Liver (tissue), 9 donors: Measurements from ENCODE around the gene BRI3. TPM values are rescaled to one million over a fixed set of nuclear protein-coding genes. Genes with fewer than 3 reads are reported as not detected.

Experiments
- DNase-seq: peaks from one replicate; pipeline ENCODE4 v3.0.0-alpha.2; 2017; ENCODE audit warnings: low spot score
- H3K27ac ChIP-seq, 2 donors: one replicate each; pipeline ENCODE4 v1.7.0; 2013; ENCODE audit warnings: inconsistent platforms in 2 of 2, low read length in 2 of 2, control low read depth in 1 of 2, low read depth in 1 of 2, mild to moderate bottlenecking in 1 of 2
- H3K27me3 ChIP-seq, 4 donors: one replicate each; pipeline versions ENCODE4 v1.6.1 to v1.7.0; 2013; ENCODE audit warnings: low read length in 3 of 4, inconsistent platforms in 1 of 4, mild to moderate bottlenecking in 1 of 4, moderate library complexity in 1 of 4; ENCODE audit not compliant: control insufficient read depth in 4 of 4, insufficient read depth in 4 of 4
- H3K36me3 ChIP-seq, 4 donors: one replicate each; pipeline versions ENCODE4 v1.6.1 to v1.7.0; 2013; ENCODE audit warnings: low read length in 3 of 4, mild to moderate bottlenecking in 3 of 4, low read depth in 1 of 4, moderate library complexity in 1 of 4; ENCODE audit not compliant: control insufficient read depth in 4 of 4, insufficient read depth in 3 of 4
- H3K4me1 ChIP-seq, 4 donors: one replicate each; pipeline versions ENCODE4 v1.6.1 to v1.7.0; 2013; ENCODE audit warnings: low read length in 3 of 4, mild to moderate bottlenecking in 3 of 4, moderate library complexity in 1 of 4; ENCODE audit not compliant: control insufficient read depth in 4 of 4, insufficient read depth in 4 of 4
- H3K4me3 ChIP-seq, 3 donors: one replicate each; pipeline versions ENCODE4 v1.6.1 to v1.7.0; 2013; ENCODE audit warnings: low read length in 3 of 3, control low read depth in 1 of 3, low read depth in 1 of 3, mild to moderate bottlenecking in 1 of 3
- H3K9ac ChIP-seq, 2 donors: one replicate each; pipeline ENCODE4 v1.7.0; 2013; ENCODE audit warnings: low read length in 2 of 2, mild to moderate bottlenecking in 2 of 2, moderate library complexity in 2 of 2, control low read depth in 1 of 2, low read depth in 1 of 2
- H3K9me3 ChIP-seq, 4 donors: one replicate each; pipeline versions ENCODE4 v1.6.1 to v1.7.0; 2013; ENCODE audit warnings: low read length in 3 of 4; ENCODE audit not compliant: control insufficient read depth in 4 of 4
- ATF3 ChIP-seq: IDR thresholded peaks from 2 replicates; pipeline ENCODE4 v1.6.1; 2016; ENCODE audit warnings: antibody characterized with exemption
- CTCF ChIP-seq: fragments of 150-350 bp; IDR thresholded peaks from 2 replicates; pipeline ENCODE4 v1.5.1; 2017; ENCODE audit warnings: improper control_type of control experiment, low read depth, low read length; ENCODE audit not compliant: missing input control
- EGR1 ChIP-seq, 2 donors: IDR thresholded peaks; 2 replicates each; pipeline ENCODE4 v1.6.1; 2016 to 2018; ENCODE audit warnings: antibody characterized with exemption in 2 of 2, low read depth in 2 of 2
- FOXA1 ChIP-seq: IDR thresholded peaks from 2 replicates; pipeline ENCODE4 v1.6.1; 2016; ENCODE audit warnings: antibody characterized with exemption
- FOXA2 ChIP-seq: IDR thresholded peaks from 2 replicates; pipeline ENCODE4 v1.6.1; 2016; ENCODE audit warnings: antibody characterized with exemption
- GABPA ChIP-seq, 2 donors: IDR thresholded peaks in 1 of 2; conservative IDR thresholded peaks in 1 of 2; 2 replicates each; pipeline ENCODE4 v1.6.1; 2016; ENCODE audit warnings: antibody characterized with exemption in 2 of 2, mild to moderate bottlenecking in 1 of 2, moderate library complexity in 1 of 2
- HNF4A ChIP-seq, 2 donors: conservative IDR thresholded peaks; 2 replicates each; pipeline ENCODE4 v1.6.1; 2016; ENCODE audit warnings: antibody characterized with exemption in 2 of 2, mild to moderate bottlenecking in 2 of 2
- HNF4G ChIP-seq: IDR thresholded peaks from 2 replicates; pipeline ENCODE4 v1.6.1; 2016; ENCODE audit warnings: antibody characterized with exemption
- JUND ChIP-seq, 2 donors: IDR thresholded peaks; 2 replicates each; pipeline ENCODE4 v1.6.1; 2016; ENCODE audit warnings: antibody characterized with exemption in 2 of 2
- MAX ChIP-seq: IDR thresholded peaks from 2 replicates; pipeline ENCODE4 v1.6.1; 2016; ENCODE audit warnings: antibody characterized with exemption
- NR2F2 ChIP-seq: IDR thresholded peaks from 2 replicates; pipeline ENCODE4 v1.6.1; 2016; ENCODE audit warnings: antibody characterized with exemption
- RAD21 ChIP-seq, 2 donors: IDR thresholded peaks; 2 replicates each; pipeline ENCODE4 v1.6.1; 2016; ENCODE audit warnings: antibody characterized with exemption in 2 of 2, mild to moderate bottlenecking in 2 of 2
- SP1 ChIP-seq: IDR thresholded peaks from 2 replicates; pipeline ENCODE4 v1.6.1; 2018; ENCODE audit warnings: antibody characterized with exemption, mild to moderate bottlenecking
- TAF1 ChIP-seq: conservative IDR thresholded peaks from 2 replicates; pipeline ENCODE4 v1.6.1; 2016; ENCODE audit warnings: antibody characterized with exemption, mild to moderate bottlenecking
- YY1 ChIP-seq: IDR thresholded peaks from 2 replicates; pipeline ENCODE4 v1.6.1; 2016; ENCODE audit warnings: antibody characterized with exemption, mild to moderate bottlenecking
- ZBTB33 ChIP-seq: IDR thresholded peaks from 2 replicates; pipeline ENCODE4 v1.6.1; 2016; ENCODE audit warnings: antibody characterized with exemption
- WGBS: extraction: QIAGEN DNeasy Blood & Tissue Kit; methylation state at CpG from one replicate; pipeline ENCODE4 v1.1.7; 2013; 5-methylcytosine and 5-hydroxymethylcytosine counted together
- polyA plus RNA-seq, 2 donors: library from polyadenylated mRNA; stranded (reverse) in 1 of 2; unstranded in 1 of 2; fragments of 200-250 nt in 1 of 2; fragments of >200 nt in 1 of 2; fragmentation: Nextera tagmentation in 1 of 2; extraction: Ambion mirVana in 1 of 2; gene quantifications; one replicate each; pipeline versions ENCODE4 v1.2.1 to v1.2.3, GENCODE V29; 2013 to 2015
- total RNA-seq, 2 donors: library from RNA; depleted of rRNA; stranded (reverse); fragments of >200 nt; gene quantifications; one replicate each; pipeline ENCODE4 v1.2.3, GENCODE V29; 2014
- TF ChIP-seq, protein P1 (sequence below): IDR thresholded peaks from 2 replicates; pipeline ENCODE4 v1.6.1; 2016; ENCODE audit warnings: antibody characterized with exemption, mild to moderate bottlenecking
- donor health status: healthy.
- donor health status: healthy.
- donor health status: healthy.
- donor health status: healthy.
- donor health status: healthy.

The BRI3 gene
- total and polyA plus RNA-seq, 4 donors = 14.0 to 80.4 (median 49.7) TPM

DNA sequence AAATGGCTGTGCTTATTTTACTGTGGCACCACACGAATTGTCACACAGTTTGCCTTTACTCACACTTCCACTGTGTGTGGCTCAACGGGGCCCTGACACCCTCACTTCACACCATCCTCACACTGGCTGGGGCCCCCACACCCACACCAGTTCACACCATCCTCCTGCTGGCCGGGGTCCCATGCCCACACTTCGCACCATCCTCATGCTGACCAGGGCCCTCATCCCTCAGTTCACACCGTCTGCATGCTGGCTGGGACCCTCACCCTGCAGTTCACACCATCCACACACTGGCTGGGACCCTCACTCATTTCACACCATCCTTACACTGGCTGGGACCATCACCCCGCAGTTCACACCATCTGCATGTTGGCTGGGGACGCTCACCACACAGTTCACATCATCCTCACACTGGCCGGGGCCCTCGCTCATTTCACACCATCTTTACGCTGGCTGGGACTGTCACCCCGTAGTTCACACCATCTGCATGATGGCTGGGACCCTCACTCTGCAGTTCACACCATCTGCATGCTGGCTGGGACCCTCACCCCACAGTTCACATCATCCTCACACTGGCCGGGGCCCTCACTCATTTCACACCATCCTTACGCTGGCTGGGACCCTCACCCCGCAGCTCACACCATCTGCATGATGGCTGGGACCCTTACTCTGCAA is 36.0 kb downstream of the BRI3 start:
- H3K27me3 ChIP-seq = no peaks in the 10 kb centered on the region
- no peak overlapping the region for H3K4me3 ChIP-seq
- DNase-seq = no peak
- H3K27ac ChIP-seq = no peak overlapping the region
- 95% methylated on average over 14 of the region's 14 CpGs for WGBS
- H3K9me3 ChIP-seq = no peaks in the 10 kb centered on the region
- H3K9ac ChIP-seq = no peak overlapping the region
- peaks cover 0 to 6% (median 6%) of the 10 kb centered on the region in 4 donors for H3K36me3 ChIP-seq
- H3K4me1 ChIP-seq = no peaks in the 10 kb centered on the region
- TF ChIP-seq EGR1 (IDR thresholded peaks at IDR 0.05; ENCODE audit: low read depth in 2 of 2) (no peak), NR2F2 (no peak), ZBTB33 (no peak), ATF3 (no peak), TAF1 (no peak), RAD21 (IDR thresholded peaks at IDR 0.05) (no peak), GABPA (IDR thresholded peaks at IDR 0.05 in 1 of 2, conservative IDR thresholded peaks at IDR 0.05 in 1 of 2) (no peak), HNF4G (no peak), MAX (no peak), YY1 (no peak), JUND (IDR thresholded peaks at IDR 0.05) (no peak), CTCF (no peak), HNF4A (conservative IDR thresholded peaks at IDR 0.05) (no peak), SP1 (no peak)
- TF ChIP-seq, protein P1, sequence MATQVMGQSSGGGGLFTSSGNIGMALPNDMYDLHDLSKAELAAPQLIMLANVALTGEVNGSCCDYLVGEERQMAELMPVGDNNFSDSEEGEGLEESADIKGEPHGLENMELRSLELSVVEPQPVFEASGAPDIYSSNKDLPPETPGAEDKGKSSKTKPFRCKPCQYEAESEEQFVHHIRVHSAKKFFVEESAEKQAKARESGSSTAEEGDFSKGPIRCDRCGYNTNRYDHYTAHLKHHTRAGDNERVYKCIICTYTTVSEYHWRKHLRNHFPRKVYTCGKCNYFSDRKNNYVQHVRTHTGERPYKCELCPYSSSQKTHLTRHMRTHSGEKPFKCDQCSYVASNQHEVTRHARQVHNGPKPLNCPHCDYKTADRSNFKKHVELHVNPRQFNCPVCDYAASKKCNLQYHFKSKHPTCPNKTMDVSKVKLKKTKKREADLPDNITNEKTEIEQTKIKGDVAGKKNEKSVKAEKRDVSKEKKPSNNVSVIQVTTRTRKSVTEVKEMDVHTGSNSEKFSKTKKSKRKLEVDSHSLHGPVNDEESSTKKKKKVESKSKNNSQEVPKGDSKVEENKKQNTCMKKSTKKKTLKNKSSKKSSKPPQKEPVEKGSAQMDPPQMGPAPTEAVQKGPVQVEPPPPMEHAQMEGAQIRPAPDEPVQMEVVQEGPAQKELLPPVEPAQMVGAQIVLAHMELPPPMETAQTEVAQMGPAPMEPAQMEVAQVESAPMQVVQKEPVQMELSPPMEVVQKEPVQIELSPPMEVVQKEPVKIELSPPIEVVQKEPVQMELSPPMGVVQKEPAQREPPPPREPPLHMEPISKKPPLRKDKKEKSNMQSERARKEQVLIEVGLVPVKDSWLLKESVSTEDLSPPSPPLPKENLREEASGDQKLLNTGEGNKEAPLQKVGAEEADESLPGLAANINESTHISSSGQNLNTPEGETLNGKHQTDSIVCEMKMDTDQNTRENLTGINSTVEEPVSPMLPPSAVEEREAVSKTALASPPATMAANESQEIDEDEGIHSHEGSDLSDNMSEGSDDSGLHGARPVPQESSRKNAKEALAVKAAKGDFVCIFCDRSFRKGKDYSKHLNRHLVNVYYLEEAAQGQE = no peak

GRCh38 chr7:98319176-98319575 is 37.7 kb downstream of the BRI3 start:
- Histone ChIP-seq H3K36me3 (peaks cover 0 to 6% (median 4%) of the 10 kb centered on the region in 4 donors), H3K27ac (no peak overlapping the region), H3K4me1 (no peaks in the 10 kb centered on the region), H3K9ac (no peak overlapping the region), H3K4me3 (no peak overlapping the region), H3K9me3 (no peaks in the 10 kb centered on the region), H3K27me3 (no peaks in the 10 kb centered on the region)
- WGBS = 95% methylated on average over 9 of the region's 9 CpGs
- no peak for DNase-seq
- TF ChIP-seq EGR1 (IDR thresholded peaks at IDR 0.05; ENCODE audit: low read depth in 2 of 2) (no peak), YY1 (no peak), ZBTB33 (no peak), HNF4A (conservative IDR thresholded peaks at IDR 0.05) (no peak), FOXA1 (no peak), FOXA2 (no peak), HNF4G (no peak), MAX (no peak), JUND (IDR thresholded peaks at IDR 0.05) (no peak), SP1 (no peak)
- TF ChIP-seq, protein P1 = no peak
